AG09309 (cell line): ENCODE measurements around the gene SCO1.

Experiments
- DNase-seq: peaks from one replicate; pipeline ENCODE4 v3.0.0-alpha.2; 2010; ENCODE audit warnings: low read depth
- H3K4me3 ChIP-seq: 2 replicates; pipeline ENCODE4 v1.5.1; 2011; ENCODE audit warnings: mild to moderate bottlenecking, low read depth, low read length, moderate library complexity; ENCODE audit not compliant: control insufficient read depth
- CTCF ChIP-seq: IDR thresholded peaks from 2 replicates; pipeline ENCODE4 v1.5.1; 2011; ENCODE audit warnings: mild to moderate bottlenecking, low read depth, low read length, inconsistent platforms; ENCODE audit not compliant: insufficient read depth, control insufficient read depth; ENCODE audit errors: missing control alignments

The SCO1 gene

GRCh38 chr17:10681866-10682446, 15.4 kb downstream of the SCO1 start:
- no peak overlapping the region for H3K4me3 ChIP-seq
- peak; percentile 89 for DNase-seq
- TF ChIP-seq CTCF, result no peak

GRCh38 chr17:10674704-10675103, 22.6 kb downstream of the SCO1 start:
- no peak overlapping the region for H3K4me3 ChIP-seq
- no peak for TF ChIP-seq CTCF
- no peak for DNase-seq

- TF ChIP-seq CTCF, result no peak
- DNase-seq, result no peak
- no peak overlapping the region for H3K4me3 ChIP-seq
Measured at GRCh38 chr17:10673312-10673711, 24.0 kb downstream of the SCO1 start.

GRCh38 chr17:10668775-10669174, 28.6 kb downstream of the SCO1 start:
- peak; percentile 50 for DNase-seq
- no peak overlapping the region for H3K4me3 ChIP-seq
- TF ChIP-seq CTCF, result no peak

- H3K4me3 ChIP-seq, result no peak overlapping the region
- DNase-seq, result no peak
- TF ChIP-seq CTCF, result no peak
Measured at GRCh38 chr17:10666906-10667305, 30.4 kb downstream of the SCO1 start.

GRCh38 chr17:10664571-10664970, 32.8 kb downstream of the SCO1 start:
- no peak for DNase-seq
- TF ChIP-seq CTCF, result no peak
- H3K4me3 ChIP-seq, result no peak overlapping the region

GRCh38 chr17:10663231-10663630, 34.1 kb downstream of the SCO1 start:
- TF ChIP-seq CTCF, result no peak
- no peak overlapping the region for H3K4me3 ChIP-seq
- DNase-seq, result no peak
